CD1c-positive myeloid dendritic cell (primary cell): ENCODE measurements around the gene CNGB1.
"Not testable (repeated sequence)": the region's sequence is repeated elsewhere in the genome, so short reads cannot be mapped to it uniquely, and the experiment has no call there.

Source experiments
- DNase-seq: peaks from one replicate; pipeline ENCODE4 v3.0.0-alpha.2; 2016; ENCODE audit errors: extremely low spot score

CNGB1 gene

DNA sequence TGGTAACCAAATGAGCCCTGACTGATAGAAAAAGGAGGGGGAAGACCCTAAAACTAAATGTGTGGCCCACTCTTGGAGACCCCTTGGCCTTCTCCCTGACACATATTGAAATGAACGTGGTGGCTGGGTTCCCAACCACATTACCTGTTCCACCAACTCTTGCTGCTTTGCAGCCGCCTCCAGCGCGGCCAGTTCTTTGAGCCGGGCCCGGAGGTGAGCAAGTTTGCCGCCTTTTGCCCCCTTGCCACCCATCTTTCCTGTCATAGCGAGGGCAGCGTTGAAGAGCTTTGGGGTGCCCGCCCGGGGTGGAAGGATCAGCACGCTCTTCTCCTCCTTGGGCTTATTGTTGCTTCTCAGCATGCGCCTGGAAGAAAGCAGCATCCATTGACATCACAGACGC, 83.2 kb downstream of the CNGB1 start:
- no peak for DNase-seq

DNA sequence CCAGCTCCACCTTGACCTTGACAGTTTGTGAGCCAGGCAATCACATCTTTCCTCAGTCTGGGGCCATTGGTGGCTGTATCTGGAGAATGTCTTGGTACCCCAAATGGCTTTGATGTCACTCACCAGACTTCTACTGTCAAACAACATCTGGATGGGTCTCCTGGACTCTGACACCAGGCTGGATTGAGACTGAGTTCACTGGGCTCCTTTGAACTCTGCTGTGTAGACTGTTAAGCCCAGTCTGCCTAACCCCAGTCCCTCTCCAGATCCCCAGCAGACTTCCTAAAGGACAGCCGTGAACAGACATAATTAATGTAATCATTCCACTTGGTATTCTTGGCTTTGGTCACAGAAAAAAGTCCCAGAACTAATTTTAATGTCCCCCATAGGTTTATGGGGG, 84.5 kb downstream of the CNGB1 start:
- no peak for DNase-seq

DNA sequence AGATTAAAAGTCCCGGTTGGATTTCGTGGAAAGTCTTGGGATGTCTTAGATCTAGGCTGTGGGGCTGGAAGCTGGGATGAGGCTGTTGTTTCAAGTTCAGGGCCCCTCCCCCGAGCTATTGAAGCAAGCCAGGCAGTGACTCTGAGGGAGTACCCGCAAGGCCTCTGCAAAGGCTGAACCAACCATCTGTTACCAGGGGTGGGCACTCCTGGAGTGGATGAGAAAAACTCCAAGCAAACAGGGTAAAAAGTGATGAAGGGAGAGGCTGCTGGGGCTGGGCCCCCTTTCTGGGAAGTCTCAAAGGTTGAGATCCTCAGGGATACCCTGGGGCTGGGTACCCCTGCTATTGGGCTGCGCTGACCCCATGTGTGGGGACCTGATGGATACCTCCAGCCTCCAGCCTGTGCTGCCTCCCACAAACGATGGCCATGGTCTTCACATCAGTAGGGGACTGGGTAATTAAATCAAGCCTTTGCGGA, 86.2 kb downstream of the CNGB1 start:
- DNase-seq, result no peak

DNA sequence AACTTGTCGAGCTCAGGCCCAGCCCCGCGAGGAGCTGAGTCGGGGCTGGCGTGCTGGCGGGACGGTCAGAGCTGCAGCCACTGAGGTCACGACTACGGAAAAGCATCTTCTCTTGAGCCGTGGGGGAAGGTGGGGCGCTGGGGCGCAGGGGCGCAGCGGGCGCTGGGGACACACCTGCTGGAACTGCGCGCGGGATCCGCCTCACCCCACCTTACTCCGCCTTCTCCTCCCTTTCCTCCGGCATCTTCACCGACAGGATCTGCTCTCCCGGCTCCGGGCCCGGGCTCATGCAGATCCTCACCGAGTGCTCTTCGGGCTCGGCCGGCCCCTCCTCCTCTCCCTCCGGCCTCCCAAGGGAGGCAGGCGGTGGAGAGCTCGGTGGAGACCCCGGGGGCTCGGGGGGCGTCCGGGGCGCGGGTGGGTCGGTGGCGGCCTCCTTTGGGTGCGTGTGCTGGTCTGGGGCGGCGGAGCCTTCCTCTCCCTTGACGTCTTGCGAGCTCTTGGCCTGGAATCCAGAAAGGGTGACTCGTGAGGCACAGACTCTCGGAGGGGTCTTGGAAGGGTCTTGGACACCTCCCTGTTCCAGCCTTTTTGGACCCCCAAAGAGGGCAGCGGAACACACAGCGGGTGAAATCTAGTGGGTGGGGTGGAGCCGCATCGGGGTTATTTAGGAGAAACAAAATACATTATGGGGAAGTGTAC, 86.8 kb downstream of the CNGB1 start:
- DNase-seq, result no peak

DNA sequence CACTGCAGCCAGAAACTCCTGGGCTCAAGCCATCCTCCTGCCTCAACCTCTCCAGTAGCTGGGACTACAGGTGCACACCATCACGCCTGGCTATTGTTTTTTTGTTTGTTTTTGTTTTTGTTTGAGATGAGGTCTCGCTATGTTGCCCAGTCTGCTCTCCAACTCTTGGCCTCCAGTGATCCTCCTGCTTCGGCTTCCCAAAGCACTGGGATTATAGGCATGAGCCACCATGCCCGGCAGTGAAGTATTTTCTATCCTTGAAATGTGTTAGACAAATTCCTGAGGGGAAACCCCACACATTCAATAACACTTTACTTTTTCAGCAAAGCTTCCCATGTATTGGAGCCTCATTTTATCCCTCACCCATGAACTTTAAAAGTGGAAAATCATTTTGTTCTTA, 87.4 kb downstream of the CNGB1 start:
- DNase-seq, result no peak

DNA sequence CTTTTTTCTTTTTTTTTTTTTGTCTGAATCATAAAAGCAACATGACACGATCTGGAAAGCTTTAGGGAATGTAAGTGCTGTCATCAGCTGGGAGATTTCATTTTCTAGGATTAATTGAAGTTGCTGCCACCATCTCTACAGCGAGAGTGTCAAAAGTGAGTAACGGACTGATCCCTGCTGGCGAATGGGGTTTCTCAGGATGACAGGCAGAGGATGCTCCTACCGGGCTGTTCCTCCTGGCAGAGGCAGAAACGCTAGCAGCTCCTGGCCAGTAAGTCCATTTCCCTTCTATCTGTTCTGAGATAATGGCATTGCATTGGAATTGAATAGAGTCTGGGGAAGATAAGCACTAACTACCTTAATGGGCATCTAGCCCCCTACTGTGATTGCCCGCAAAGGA, 88.1 kb downstream of the CNGB1 start:
- DNase-seq, result no peak

DNA sequence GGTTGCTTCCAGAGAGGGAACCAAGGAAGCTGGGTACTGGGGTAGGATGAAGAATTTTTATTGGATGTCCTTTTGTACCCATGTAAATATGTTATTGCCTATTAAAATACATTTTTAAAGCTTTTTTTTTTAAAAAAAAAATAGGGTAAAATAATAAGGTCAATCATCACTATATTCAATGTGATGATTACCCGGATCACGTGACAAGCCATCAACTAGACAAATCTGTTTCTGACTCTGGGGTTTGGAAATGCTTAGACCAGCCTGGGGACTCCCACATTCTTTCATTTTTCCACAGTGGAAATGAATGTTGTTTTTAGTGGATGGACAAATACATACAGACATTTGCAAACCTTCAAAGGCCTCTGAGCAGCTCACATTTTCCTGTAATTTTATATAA, 88.7 kb downstream of the CNGB1 start:
- no peak for DNase-seq

DNA sequence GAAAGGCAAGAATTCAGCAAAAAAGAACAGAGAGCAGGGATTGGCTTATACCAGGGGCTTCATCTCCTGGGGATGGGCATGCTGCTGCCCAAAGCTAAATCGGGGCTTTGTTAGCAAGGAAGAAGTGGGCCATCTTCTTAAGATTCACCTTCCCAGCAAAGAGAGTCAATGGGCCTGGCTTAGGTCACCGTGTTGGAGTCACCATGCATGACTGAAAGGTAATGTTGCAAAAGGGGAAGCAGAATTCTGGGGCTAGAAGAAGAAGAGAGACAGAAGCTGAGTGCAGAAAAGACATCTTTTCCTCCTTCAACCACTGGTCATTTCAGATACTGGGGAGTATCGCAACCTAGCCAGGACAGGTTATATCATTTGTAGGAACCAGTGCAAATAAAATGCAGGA, 92.3 kb downstream of the CNGB1 start:
- DNase-seq, result peak; percentile 26

DNA sequence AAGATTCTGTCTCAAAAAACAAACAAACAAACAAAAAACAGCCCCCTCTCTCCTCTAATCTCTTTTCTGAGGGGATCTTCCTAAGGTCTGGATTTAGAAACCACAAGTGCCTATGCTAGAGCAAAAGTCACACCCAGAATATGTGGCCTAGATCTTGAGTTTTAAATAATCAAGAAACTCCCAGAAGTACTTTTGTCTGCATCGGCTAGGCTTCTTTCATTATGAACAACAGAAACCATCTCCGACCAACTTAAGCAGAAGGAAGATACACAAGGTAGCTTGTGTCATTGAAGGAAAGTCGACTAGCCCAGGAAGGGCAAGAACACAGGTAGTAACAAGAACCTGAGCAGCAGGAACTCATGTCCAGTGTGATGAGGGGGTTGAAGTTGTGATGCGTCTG, 94.7 kb downstream of the CNGB1 start:
- no peak for DNase-seq

DNA sequence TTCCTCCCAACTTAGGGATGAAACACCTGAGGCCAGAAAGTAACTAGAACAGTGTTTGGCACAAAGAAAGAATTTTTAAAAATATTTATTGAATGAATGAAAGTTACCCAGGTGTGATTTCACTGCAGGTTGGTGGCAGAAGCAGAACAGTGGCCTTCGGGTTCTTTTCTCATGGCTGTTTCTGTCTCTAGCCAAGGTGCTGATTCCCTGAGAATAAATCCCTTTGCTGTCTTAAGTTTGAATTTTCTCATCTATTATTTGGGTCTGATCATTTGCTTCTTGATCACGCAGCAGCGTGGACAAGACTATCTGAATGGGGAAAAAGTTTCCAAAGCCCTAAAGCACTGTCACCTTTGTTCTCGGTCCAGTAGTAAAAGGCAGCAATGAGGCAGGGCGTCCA, 95.6 kb downstream of the CNGB1 start:
- DNase-seq, result no peak

DNA sequence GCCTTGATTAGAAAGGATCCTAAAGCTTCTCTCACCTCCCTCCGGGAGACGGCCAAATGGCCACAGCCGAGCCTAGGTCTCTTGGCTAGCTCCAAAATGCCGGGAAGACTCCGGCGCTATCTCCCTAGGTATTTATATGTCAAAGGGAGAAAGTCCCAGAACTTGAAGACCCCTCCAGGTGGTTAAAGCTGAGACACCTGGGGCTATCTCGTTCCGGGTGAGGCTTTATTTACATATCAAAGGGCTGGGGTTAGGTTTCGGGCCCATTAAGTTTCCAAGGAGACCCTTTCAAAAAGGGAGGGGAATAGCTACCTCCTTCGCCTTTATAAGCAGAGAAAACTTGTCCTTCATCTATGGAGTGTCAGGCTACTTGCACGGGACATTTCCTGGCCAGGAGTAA, 97.7 kb downstream of the CNGB1 start:
- DNase-seq, result no peak

DNA sequence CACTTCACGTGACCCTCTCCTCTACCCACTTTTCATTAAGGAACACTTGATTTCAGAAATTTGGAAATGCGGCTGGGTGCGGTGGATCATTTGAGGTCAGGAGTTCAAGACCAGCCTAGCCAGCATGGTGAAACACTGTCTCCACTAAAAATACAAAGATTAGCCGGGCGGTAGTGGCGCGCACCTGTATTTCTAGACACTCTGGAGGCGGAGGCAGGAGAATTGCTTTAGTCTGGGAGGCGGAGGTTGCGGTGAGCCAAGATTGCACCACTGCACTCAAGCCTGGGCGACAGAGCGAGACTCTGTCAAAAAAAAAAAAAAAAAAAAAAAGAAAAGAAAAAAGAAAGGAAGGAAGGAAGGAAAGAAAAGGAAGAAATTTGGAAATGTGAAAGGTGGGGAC, 98.2 kb downstream of the CNGB1 start:
- DNase-seq, result not testable (repeated sequence)

DNA sequence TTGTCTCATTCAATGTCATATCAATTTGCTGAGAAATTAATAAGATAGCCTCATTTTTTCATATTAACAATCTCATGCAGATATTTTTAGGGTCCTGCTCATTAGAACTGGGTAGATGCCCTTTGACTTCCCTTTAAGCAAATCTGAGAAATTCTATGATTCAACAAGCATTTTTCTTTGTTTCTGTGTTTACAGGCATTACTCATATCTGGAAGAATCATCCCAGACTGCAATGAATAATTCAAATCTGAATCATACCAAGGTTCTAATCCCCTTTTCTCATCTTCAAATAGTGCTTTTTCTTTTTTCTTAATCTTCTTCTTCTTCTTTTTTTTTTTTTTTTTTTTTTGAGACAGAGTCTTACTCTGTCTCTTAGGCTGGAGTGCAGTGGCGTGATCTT, 99.5 kb downstream of the CNGB1 start:
- peak; percentile 67 for DNase-seq

DNA sequence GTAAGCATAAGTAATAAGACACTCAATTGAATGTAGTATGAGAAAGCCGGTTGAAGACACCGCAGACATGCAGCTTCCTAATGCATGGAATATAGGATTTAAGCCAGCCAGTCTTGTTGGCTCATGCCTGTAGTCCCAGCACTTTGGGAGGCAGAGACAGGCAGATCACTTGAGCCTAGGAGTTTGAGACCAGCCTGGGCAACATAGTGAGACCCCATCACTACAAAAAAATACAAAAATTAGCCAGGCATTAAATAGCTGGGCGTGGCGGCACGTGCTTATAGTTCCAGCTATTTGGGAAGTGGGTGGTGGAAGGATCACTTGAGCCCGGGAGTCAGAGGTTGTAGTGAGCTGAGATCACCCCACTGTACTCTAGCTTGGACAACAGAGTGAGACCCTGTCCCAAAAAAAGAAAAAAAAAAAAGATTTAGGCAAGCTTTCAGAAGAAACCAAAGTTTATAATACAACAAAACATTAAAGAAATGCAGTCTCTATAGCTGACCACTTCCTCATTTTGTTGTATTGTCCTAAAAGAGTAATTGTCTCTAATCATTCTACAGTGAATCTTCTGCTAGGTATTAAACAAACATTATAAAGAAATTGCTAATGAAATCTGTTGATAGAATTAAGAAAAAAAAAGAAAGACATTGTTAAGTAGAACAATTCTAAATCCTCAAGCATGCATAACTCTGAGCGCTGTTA, 100.0 kb downstream of the CNGB1 start:
- no peak for DNase-seq

DNA sequence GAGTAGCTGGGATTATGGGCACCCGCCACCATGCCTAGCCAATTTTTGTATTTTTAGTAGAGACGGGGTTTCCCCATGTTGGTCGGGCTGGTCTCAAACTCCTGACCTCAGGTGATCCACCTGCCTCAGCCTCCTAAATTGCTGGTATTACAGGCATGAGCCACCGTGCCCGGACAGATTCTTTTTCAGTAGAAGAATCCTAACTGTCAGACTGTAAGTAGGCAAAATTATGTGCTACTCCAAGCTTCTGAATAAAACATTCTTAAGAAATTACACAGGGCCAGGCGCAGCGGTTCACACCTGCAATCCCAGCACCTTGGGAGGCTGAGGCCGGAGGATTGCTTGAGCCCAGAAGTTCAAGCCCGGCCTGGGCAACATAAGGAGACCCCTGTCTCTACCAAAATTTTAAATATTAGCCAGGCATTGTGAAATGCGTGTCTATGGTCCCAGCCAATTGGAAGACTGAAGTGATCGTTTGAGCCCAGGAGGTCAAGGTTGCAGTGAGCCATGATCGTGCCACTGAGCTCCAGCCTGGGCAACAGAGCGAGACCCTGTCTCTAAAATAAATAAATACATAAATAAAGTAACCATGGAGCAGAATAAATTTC, 101.9 kb downstream of the CNGB1 start:
- no peak for DNase-seq

DNA sequence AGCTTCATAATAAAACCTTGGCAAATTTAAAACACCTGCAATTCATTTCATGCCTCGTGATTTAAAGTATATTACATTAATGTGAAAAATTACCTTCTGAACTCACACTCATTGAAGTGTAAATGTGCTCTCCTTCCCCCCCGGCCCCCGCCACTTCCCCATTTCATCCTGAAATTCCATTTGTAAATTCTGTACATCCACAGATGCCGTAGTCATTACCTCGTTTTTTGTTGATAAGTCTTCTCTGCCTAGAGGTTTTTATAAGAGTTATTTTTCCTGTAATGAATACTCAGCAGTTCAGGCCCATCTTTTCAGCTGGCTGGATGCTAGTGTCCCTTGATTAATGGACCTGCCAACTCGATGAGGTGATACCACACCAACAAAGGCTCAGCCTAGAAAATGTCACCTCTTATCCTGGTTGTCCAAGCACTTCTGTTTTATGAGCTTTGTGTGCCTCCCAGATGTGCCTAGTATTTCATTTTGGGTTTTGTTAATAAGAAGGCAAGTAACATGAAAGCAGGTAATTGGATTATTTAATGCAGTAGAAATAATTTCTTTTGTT, 103.8 kb downstream of the CNGB1 start:
- no peak for DNase-seq

DNA sequence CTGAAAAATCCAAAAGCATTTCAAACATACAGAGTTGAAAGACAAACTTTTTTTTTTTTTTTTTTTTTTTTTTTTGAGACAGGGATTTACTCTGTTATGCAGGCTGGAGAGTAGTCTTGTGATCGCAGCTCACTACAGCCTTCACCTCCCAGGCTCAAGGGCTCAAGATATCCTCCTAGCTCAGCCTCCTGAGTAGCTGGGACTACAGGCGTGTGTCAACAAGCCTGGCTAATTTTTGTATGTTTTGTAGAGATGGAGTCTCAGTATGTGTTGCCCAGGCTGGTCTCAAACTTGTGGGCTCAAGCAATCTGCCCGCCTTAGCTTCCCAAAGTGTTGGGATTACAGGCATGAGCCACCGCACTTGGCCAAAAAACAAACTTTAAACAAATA, 104.4 kb downstream of the CNGB1 start:
- DNase-seq, result no peak

DNA sequence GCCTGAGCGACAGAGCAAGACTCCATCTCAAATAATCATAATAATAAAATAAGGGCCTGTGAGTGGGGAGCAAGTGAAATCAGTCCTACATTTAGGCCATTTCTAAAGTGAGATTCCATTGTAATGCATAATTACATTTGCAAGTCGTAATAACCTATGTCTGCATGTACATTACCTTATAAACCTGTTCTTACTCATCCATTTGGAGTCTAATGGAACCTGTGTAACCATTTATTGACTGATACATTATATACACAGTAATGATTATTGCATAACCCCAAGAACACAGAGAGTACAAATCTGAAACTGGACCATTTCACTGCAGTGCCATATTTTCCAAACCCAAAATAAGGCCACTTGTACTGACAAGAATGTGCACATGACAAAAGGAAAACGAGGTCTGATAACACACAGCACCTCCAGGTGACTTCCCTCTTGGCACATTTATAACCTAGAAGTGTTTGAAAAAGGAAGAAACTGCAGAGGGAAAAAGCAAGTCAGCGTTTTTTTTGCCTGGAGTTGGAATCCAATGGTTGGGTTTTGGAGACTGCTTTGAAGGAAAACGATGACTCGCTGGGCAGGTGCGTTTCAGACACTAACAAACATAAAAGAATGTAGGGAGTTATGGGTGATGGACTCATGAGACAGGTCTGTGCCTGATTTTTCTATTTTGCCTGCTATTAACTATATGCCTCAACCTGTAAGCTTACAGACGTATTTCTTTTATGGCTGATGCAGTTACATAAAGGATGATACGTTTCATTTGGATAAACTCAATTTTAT, 105.0 kb downstream of the CNGB1 start:
- no peak for DNase-seq

DNA sequence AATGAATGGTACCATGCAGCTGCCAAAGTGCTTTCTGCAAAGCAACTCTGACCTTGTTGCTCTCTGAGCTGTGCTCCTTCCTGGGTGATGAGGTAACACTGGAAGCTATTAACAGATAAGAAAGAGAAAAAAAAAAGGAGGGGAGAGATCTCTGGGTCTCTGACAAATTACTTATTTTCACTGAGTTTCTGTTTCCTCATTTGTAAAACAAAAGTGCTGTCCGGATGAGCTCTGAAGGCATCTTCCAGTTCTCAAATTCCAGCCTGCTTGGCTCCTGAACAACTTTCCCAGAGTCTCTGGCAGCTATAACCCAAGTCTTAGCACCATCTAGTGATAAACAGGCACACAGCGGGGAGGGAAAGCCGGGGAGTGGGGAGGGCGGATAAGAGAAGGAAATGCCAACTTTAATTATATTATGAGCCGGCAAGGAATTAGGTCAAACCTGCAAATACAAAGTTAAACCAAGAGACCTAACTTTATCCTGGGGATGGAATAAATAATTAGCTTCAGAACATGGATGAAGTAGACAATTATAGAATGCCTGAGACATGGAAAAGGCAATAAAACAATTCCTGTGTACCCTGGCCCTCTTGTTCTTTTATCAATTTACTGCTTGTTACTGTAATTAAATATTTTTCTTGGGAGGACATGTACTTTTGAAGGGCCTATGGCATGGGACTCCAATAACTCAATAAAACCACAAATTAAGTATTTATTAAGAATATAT, 107.3 kb downstream of the CNGB1 start:
- DNase-seq, result peak; percentile 54

DNA sequence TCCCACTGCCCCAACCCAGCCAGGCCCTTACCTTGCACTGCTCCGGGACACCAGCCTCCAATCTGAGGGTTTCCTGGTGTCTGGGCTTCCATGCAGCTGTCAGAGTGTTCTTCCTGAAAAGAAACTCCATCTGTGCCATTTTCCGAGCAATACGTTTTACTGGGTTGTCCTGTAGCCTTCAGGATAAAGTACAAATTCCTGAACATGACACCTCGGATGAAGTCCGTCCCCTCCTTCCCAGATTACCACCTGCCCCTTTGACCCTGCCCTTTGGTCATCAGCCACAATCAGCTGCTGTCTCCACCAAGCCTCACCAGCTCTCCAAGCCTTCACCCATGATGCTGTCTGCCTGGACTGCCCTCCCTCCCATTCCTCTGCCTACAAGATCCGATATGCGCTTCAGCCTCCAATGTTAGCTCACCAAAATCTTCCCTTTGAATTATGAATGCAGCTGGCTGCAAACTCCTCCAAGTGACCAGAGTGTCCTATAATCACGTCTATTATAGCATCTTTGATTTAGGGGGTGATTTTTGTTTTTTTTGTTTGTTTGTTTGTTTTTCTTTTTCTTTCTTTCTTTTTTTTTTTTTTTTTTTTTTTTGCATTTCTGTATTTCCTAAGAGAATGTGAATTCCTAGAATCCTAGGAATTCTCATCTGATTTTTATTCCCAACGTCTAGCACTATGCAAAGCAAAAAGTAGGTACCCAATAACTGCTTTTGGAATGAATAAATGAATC, 108.1 kb downstream of the CNGB1 start:
- DNase-seq, result no peak

DNA sequence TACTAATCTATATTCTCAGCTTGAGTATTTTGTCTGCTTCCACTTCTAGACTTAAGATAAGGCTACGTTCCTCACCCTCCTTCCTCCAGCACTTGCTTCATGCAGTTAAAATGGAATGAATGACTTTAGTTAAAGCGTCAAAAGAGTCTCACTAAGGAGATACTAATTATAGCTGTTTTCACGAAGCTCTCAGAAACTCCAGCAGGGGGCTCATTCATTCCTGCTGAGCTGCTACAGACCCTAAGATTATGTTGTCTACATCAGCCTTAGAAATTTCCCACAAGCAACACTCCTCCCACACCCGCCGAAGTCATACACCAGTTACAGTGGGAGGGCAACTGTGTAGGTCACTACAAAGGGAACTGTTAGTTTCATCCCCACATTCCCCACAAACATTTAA, 111.6 kb downstream of the CNGB1 start:
- DNase-seq, result peak; percentile 57
